GM19023 (cell line): ENCODE measurements around the gene CREG1.
"Not testable (repeated sequence)": the region's sequence is repeated elsewhere in the genome, so short reads cannot be mapped to it uniquely, and the experiment has no call there.

ENCODE experiments used
- ATAC-seq: cut with Tn5 transposase; IDR thresholded peaks from one replicate; pipeline ENCODE4 v1.9.1; 2021; ENCODE audit warnings: mild to moderate bottlenecking, moderate library complexity; ENCODE audit not compliant: unreplicated experiment

The CREG1 gene

DNA sequence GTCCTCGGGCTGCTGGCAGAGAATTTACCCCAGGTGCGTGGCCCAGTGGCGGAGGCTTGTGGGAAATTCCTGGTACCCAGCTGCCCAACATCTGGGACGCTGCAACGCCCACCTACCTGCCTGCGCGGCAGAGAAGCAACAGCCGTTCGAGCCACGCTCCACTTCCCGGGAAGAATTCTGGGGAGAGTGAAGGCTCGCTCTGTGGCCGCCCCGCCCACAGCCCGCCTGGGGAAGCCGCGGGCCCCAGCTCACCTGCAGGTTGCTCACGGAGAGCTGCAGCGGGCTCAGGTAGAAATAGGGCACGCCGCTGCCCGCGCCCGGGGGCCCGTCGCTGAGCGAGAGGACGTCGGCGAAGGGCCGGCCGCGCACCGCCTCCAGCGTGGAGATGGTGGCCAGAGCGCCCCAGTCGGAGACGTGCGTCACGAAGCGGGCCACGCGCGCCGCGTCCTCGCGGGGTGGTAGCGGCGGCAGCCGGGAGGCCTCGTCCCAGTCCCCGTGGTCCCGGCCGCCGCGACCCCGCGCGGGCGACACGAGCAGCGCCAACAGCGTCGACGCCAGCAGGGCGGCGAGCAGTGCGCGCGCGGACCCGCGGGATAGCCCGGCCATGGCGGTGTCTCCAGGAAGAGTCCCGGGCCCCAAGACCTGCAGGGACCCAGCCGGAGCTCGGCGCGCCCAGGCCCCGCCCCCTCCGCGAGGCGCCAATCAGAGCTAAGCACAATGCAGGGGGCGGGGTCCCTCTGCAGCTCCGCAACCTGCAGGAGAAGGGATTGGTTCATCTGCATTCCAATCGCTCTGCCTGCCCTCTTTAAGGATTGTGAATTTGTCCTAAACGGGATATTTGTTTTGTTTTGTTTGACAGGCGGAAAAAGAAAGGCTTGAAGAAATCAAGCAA, at the start of gene CREG1:
CREG1 (minus strand) TSS at position 627 of the 892 bp plus-strand sequence.
- peak; percentile 98 for ATAC-seq

DNA sequence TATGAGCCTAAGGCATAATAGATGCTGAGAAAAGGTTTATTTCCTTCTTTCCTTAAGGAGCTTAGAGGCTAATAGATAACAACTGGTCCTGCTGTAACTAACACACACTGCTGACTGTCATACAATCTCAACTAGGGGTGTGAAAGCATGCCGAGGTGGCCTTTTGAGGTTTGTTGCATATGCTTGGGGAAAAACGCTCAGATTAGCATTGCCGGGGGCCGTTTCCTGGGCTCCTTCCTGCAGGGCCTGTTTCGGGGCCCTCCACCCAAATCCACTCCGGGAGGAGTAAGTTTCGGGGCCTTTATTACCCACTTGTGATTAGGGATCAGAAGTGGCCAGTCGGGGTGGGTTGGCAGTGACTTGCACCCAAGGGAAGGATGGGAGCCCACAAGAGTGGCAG, 49.3 kb upstream of the CREG1 start:
- ATAC-seq: no peak

DNA sequence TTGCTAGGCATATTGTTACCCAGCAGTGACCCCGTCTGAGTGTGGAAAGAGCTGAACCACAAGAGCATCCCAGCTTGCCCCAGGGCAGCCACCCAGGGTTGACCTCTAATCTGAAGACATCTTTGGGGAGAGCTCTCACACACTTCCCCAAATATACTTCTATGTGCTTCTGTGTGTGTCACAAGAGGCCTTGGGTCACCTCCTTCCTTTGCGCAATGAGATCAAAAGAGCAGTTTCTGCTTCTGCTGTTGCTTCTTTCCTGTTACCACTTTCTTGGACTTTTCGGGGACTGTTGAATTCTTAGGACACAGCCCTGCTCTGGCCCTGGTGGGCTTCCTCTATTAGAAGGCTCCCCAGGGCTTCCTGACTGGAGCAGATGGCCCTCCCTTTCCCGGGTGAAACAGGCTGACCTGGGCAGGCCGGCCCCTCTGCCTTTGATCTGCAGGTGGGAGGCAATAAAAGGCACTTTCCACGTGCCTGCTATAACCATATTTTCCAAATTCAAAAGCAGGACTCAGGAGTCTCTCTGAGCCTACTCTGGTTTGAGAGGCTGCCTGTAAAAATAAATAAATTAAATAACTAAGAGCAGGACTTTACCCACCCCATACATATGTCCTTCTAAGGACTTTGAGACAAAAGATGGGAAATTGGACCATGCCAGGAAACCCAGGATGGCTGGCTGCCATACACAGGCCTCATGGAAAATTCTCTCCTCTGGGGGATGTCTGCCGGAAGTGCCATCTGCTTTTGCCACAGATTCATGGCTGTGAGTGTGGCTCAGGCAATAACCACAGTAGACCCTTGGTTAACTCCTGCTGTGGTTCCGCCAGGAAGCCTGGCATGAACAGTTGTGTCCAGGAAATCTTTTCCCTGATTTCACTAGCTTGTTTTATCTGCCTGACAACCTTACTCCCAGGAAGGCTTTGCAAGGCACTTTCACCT, 48.2 kb upstream of the CREG1 start:
- no peak for ATAC-seq

DNA sequence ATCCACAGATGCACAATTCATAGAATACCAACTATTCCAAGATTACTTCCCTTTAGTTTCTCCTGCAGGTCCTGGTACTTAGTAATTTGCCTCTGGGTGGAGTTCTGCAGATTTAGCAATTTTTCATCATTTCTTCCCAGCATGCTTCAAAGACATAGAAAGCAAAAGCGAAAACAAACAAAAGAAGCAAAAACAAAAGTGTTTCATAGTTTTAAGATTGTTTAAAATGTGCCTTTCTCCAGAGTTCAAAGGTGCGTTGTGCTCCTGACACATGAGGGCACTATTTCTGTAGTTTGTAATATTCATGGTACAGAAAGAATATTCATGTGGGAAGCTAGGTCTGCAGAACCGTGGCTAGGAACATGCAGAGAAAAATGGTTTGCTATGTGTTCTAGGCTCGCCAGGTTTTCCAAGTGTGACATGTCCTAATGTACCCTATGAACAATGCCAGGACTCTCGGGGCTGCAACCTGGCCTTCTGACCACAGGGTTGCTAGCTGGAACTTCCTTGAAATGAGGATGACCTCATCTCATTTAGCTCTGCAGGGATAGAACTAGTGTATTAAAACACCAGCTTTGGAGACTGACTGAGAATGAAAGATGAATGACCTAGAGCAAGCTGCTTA, 46.5 kb upstream of the CREG1 start:
- peak; percentile 80 for ATAC-seq

DNA sequence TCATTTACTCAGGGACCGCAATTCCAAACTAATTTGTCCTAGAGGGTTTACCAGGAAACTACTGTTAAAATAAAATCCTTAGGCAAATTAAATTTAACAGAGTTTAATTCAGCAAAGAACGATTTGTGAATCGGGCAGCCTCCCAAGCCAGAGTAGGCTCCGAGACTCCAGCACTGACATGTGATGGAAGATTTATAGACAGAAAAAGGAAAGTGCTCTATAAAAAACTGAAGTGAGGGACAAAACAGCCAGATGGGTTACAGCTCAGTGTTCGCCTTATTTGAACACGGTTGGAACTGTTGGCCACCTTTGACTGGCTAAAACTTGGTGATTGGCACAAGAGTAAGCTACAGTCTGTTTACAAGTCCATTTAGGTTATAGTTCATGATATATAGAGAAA, 41.3 kb upstream of the CREG1 start:
- no peak for ATAC-seq

DNA sequence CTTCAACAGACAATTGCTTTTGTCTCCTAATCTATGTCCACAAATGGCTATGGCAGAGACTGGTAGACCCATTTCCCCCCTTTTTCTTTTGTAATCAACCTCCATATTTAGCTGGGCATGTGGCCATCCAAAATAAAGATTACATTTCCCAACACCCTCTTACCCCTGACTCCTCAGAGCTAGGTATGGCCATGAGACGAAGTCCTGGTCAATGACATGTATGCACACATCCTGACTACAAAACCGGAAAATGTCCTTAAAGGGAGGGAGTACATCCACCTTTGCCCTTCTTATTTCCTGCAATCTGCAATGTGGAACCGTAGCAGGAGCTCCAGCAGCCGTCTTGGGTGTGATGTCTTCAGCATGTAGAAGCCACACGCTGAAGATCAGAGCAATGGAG, 40.3 kb upstream of the CREG1 start:
- no peak for ATAC-seq

DNA sequence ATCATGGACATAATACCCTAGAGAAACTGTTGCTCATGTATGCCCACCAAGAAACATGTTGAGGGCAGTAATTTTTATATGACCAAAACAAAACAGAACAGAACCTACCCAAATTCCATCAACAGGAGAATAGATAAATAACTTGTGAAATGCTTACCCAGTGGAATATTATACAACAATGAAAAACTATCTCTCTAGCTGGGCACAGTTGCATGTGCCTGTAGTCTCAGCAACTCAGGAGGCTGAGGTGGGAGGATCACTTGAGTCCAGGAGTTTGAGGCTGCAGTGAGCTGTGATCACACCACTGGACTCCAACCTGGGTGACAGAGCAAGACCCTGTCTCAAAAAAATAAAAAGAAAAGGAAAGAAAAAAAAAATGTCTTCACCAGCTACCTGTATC, 38.9 kb upstream of the CREG1 start:
- ATAC-seq: no peak

DNA sequence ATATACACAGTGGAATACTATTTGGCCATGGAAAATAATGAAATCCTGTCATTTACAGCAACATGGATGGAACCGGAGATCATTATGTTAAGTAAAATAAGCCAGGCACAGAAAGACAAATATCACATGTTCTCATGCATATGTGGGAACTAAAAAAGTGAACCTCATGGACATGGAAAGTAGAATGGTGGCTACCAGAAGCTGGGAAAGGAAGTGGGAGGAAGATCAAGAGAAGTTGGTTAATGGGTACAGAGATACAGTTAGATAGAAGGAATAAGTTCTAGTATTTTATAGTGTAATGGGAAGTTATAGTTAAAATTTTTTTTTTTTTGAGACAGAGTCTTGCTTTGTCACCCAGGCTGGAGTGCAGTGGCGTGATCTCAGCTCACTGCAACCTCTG, 34.8 kb upstream of the CREG1 start:
- ATAC-seq: no peak

DNA sequence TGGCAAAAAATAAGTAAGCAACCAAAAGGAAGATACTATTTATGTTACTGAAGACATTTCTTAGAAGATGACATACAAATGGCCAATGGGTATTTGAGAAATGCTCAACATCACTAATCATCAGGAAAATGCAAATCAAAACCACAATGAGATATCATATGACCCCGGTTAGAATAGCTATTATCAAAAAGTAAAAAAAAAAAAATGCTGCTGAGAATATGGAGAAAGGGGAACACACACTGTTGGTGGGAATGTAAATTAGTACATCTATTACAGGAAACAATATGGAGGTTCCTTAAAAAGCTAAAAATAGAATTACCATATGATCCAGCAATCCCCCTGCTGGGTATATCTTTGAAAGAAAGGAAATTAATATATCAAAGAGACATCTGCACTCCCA, 34.3 kb upstream of the CREG1 start:
- no peak for ATAC-seq

DNA sequence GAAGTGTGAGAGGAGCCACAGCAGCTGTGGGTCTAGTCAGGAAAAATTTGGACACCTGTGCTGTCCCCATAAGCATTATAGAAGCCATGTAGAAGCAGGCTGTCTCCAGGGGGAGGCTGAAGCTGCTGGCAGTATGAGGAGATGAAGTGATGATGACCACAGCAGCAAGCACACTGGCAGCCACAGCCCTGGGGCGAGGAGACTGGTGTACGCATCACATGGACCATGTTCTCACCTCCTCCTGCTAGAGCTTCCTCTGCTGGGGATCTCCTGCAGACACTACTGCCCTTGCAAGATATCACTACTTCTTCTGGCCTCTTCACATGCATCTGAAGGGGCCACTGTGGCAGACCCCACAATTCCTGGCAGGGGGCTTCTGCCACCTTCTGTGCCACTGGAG, 33.8 kb upstream of the CREG1 start:
- ATAC-seq: no peak

DNA sequence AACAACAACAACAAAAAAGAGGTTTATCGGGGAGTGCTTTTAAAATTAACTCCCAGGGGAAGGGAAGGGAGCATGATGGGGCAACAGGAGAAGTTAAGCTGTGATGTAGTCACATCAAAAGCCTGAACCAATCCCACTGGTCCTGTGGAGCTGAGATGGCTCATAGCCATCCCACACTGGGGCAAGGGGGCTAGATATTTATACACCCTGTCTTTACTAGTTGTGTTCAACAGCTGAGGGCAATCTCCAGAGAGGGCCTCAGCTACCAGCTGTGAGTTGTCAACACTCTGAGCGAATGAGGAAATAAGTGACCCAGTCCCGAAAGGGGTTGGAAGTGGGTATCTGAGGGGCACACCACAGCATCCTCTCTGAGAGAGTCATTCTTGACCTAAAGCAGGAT, 31.0 kb upstream of the CREG1 start:
- ATAC-seq: no peak

DNA sequence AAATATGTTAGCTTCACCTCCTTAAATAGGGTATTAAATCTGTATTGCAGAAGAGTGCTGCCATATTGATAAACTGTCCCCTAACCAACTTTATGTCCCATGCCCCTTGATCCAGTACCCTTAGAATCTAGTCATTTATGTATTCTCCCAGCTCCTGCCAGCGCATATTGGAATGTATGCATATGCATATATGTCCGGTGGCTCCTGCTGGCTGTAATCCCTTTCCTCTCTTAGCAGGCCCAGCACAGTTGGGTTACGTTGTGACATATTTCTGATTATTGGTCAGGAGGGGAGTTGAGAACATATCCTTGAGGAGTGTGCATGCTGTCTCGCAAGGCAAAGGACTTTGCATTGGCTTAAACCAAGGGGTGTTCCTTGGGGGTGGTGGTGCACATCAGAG, 29.2 kb upstream of the CREG1 start:
- ATAC-seq: no peak

DNA sequence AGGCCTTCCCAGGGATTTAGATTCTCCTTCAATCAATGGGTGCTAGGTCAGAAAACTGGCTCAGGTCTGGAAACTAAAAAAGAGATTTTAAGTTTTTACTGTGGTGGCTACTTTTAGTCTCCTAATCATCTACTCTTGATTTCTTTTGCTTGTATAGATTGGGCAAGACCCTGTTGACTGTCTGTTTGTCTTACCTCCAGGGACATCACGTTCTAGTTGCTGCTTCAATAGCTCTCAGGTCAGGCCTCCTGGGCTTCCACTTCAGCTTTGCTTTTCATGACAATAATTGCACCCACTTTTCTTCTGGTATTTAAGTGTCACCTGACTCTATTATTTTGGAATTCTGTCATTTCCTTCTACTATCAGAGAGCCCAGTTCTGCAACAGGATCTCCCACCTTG, 28.5 kb upstream of the CREG1 start:
- ATAC-seq: no peak

DNA sequence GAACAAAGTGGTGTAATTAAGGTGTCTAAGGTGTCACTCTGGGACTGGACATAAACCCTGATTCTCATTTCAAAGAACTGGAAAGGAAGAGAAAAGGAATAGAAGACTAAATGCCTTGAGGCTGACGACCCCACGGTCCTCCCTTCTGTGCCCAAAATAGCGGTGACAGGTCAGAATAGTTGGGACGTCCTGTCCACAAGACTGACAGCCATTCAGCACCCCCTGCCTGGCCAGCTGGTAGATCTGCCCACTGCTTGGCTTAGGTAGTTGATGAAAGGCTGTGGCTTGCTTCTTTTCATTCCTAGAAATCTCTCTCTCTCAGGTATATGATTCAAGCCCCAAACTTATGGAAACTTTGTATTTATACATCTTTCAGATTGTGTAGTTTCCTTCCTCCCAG, 26.4 kb upstream of the CREG1 start:
- no peak for ATAC-seq

DNA sequence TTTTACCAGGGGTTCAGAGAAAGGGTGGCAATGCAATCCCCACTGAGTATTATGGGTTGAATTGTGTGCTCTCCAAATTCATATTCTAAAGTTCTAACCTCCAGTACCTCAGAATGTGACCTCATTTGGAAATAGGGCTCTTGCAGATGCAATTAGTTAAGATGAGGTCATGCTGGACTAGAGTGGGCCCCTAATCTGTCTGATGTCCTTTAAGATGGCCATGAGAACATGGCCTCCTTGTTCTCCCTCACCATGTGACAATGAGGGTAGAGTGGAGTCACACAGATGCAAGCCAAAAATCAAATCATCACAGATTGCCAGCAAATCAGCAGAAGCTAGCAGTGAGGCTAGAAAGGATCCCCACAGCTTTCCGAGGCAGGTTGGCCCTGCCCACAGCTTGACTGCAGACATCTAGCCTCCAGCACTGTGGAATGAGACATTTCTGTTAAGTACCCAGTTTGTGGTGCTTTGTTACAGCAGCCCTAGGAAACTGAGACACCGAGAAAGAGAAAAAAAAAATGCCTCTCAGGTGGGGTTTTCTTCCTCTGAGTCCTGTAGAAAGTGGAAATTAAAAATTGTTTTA, 25.5 kb upstream of the CREG1 start:
- ATAC-seq: no peak

DNA sequence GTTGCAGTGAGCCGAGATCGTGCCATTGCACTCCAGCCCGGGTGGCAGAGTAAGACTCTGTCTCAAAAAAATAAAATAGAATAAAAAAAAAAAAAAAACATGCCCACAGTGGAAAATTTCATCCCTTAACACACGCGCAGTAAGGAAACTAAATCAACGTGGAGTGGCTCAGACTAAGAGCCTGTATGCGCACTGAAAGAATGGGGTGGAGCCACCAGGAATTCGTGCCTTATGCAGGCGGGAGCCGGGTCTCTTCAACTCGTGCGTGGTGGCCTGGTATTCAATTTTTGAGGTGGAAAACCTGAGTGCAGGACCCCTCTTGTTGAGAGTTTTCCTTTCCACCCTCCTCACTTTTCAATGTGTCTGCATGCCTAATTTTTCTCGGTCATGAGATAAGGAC, 22.1 kb upstream of the CREG1 start:
- no peak for ATAC-seq

DNA sequence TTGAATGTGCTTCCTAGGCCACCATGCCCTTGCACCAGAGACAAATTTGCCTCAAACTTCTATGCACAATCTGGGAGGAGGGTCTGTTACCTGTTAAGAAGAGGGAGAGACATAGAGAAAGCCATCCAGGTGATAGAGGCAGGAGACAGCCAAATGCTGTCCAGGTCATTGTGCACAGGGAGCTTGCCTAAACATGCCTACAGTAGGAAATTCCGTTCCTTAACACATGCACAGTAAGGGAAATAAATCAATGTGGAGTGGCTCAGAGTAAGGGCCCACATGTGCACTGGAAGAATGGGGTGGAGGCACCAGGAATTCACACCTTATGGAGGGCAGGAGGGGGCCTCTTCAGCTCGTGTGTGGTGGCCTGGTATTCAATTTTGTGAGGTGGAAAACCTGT, 19.5 kb upstream of the CREG1 start:
- ATAC-seq: no peak

DNA sequence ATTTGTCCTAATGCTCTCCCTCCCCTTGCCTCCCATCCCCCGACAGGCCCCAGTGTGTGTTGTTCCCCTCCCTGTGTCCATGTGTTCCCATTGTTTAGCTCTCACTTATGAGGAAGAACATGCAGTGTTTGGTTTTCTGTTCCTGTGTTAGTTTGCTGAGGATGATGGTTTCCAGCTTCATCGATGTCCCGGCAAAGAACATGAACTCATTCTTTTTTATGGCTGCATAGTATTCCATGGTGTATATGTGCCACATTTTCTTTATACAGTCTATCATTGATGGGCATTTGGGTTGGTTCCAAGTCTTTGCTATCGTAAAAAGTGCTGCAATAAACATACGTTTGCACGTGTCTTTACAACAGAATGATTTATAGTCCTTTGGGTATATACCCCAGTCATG, 17.1 kb upstream of the CREG1 start:
- ATAC-seq: not testable (repeated sequence)

DNA sequence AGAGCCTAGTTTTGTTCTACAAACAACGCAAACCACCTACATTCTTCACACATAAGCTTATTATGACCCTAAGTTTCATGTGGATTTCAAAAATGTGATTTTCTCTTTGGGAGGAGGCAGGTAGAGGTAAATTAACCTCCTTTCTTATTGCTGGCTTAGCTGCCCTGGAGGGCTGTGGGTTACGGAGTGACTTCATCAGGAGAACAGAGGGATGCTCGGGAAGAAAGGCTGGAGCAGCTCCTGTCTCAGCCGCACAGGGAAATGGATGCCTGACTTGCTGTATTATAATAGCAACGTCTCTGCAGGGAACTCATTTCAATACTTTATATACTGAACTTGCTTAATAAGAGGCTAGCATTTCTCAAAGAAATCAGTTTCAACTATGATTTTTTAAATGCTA, 14.1 kb upstream of the CREG1 start:
- ATAC-seq: no peak

DNA sequence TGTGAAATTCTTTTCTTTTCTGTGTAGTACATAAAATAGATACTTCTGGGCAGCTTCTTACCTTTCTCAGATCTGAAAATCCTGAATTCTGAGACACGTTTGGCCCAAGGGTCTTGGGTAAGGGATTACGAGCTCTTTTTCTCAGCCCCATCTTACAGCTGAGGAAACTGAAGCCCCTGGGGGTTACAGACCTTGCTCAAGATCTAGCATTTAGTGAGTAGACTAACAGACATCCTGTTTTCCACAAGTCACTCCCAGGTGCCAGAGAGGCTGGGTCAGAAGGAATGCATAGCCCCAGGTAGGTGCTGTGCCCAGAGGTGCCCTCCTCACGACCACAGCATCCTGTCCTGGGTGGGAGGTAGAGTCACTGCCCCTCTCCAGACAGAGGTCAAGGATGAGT, 13.2 kb upstream of the CREG1 start:
- ATAC-seq: no peak

DNA sequence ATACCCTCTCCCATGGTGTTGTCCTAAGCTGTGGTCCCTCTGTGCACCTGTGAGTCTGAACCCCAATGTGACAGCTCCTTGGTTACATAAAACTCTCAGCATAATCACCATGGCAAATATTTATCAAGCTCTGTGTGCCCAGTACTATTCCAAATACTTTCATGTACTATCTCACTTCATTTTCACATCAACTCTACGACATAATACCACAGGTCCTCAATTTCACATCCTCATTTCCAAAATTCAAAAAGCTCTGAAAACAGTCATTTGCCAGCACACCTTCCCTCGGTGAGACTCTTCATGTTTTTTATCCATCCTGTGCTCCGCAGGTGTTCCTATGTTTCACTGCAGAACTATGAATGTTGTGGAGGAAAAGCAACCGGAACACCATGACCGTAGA, 12.4 kb upstream of the CREG1 start:
- no peak for ATAC-seq
